OCI-LY1 (cell line): ENCODE measurements around the gene MYBPHL.

ENCODE experiments used
- H2AFZ ChIP-seq: fragments of 200-600 bp; sonication (generic), shearing (Covaris generic); 2 replicates; pipeline ENCODE4 v1.6.0; 2014; ENCODE audit warnings: antibody characterized with exemption, mild to moderate bottlenecking, low read length
- H3F3A ChIP-seq: fragments of 200-600 bp; sonication (generic), shearing (Covaris generic); 2 replicates; pipeline ENCODE4 v1.6.0; 2014; ENCODE audit warnings: mild to moderate bottlenecking, antibody characterized with exemption, low read length, moderate library complexity; ENCODE audit not compliant: insufficient read depth
- H3K27ac ChIP-seq: fragments of 200-600 bp; sonication (generic); 2 replicates; pipeline ENCODE4 v1.5.1; 2014; ENCODE audit warnings: low read length, mixed run types, mild to moderate bottlenecking, low read depth; ENCODE audit not compliant: poor library complexity, severe bottlenecking
- H3K27me3 ChIP-seq: fragments of 200-600 bp; sonication (generic); 2 replicates; pipeline ENCODE4 v1.6.0; 2014; ENCODE audit warnings: antibody characterized with exemption, mild to moderate bottlenecking, low read length, moderate library complexity; ENCODE audit not compliant: insufficient read depth
- H3K36me3 ChIP-seq: fragments of 200-600 bp; sonication (generic); 2 replicates; pipeline ENCODE4 v1.6.1; 2014; ENCODE audit warnings: mild to moderate bottlenecking, antibody characterized with exemption, low read length, moderate library complexity, mixed read lengths; ENCODE audit not compliant: insufficient read depth
- H3K4me1 ChIP-seq: fragments of 200-600 bp; sonication (generic); 2 replicates; pipeline ENCODE4 v1.5.1; 2014; ENCODE audit warnings: mild to moderate bottlenecking, low read length, moderate library complexity; ENCODE audit not compliant: insufficient read depth, severe bottlenecking
- H3K4me2 ChIP-seq: fragments of 200-600 bp; sonication (generic), shearing (Covaris generic); 2 replicates; pipeline ENCODE4 v1.6.1; 2014; ENCODE audit warnings: low read length
- H3K4me3 ChIP-seq: fragments of 200-600 bp; sonication (generic); 2 replicates; pipeline ENCODE4 v1.5.1; 2014; ENCODE audit warnings: low read length, low read depth, mild to moderate bottlenecking, mixed read lengths; ENCODE audit not compliant: poor library complexity, severe bottlenecking
- H3K79me2 ChIP-seq: fragments of 200-600 bp; shearing (Covaris generic); 2 replicates; pipeline ENCODE4 v1.6.1; 2016; ENCODE audit warnings: mixed run types, low read length, mixed read lengths; ENCODE audit not compliant: insufficient read depth
- H3K9ac ChIP-seq: fragments of 200-600 bp; sonication (generic), shearing (Covaris generic); 2 replicates; pipeline ENCODE4 v1.6.1; 2014; ENCODE audit warnings: mild to moderate bottlenecking, low read length, mixed read lengths
- H3K9me2 ChIP-seq: fragments of 200-600 bp; sonication (generic), shearing (Covaris generic); 2 replicates; pipeline ENCODE4 v1.6.1; 2014; ENCODE audit warnings: low read depth, mild to moderate bottlenecking, low read length, mixed read lengths
- H3K9me3 ChIP-seq: fragments of 200-600 bp; shearing (Covaris generic); 2 replicates; pipeline ENCODE4 v1.6.1; 2014; ENCODE audit warnings: low read length, mixed read lengths
- H4K20me1 ChIP-seq: fragments of 200-600 bp; sonication (generic), shearing (Covaris generic); 2 replicates; pipeline ENCODE4 v1.6.0; 2016; ENCODE audit warnings: mild to moderate bottlenecking, low read length; ENCODE audit not compliant: insufficient read depth
- EZH2 ChIP-seq: fragments of 200-600 bp; sonication (generic), shearing (Covaris generic); IDR thresholded peaks from 2 replicates; pipeline ENCODE4 v1.8.0; 2017; ENCODE audit warnings: borderline replicate concordance, mixed run types, mild to moderate bottlenecking, antibody characterized with exemption, low read length, moderate library complexity, mixed read lengths
- TF ChIP-seq, protein P1 (sequence below): fragments of 200-600 bp; sonication (generic), shearing (Covaris generic); IDR thresholded peaks from 2 replicates; pipeline ENCODE4 v1.5.1; 2017; ENCODE audit warnings: mild to moderate bottlenecking, antibody characterized with exemption, low read length, moderate library complexity, mixed read lengths

MYBPHL gene

GRCh38 chr1:109270623-109271317, 36.0 kb downstream of the MYBPHL start:
- no peaks in the 10 kb centered on the region for H3K9me3 ChIP-seq
- no peak for TF ChIP-seq EZH2
- TF ChIP-seq, protein P1, sequence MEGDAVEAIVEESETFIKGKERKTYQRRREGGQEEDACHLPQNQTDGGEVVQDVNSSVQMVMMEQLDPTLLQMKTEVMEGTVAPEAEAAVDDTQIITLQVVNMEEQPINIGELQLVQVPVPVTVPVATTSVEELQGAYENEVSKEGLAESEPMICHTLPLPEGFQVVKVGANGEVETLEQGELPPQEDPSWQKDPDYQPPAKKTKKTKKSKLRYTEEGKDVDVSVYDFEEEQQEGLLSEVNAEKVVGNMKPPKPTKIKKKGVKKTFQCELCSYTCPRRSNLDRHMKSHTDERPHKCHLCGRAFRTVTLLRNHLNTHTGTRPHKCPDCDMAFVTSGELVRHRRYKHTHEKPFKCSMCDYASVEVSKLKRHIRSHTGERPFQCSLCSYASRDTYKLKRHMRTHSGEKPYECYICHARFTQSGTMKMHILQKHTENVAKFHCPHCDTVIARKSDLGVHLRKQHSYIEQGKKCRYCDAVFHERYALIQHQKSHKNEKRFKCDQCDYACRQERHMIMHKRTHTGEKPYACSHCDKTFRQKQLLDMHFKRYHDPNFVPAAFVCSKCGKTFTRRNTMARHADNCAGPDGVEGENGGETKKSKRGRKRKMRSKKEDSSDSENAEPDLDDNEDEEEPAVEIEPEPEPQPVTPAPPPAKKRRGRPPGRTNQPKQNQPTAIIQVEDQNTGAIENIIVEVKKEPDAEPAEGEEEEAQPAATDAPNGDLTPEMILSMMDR: no peak
- no peak overlapping the region for H2AFZ ChIP-seq
- H3K27me3 ChIP-seq: peaks cover 10% of the 10 kb centered on the region; the same call in 1 of the 2 replicates
- no peaks in the 10 kb centered on the region for H3K79me2 ChIP-seq
- no peaks in the 10 kb centered on the region; the same call in 1 of the 2 replicates for H3K36me3 ChIP-seq
- H3K4me1 ChIP-seq: no peaks in the 10 kb centered on the region
- H3F3A ChIP-seq: no peaks in the 10 kb centered on the region
- no peaks in the 10 kb centered on the region for H4K20me1 ChIP-seq
- no peak overlapping the region for H3K4me3 ChIP-seq
- H3K4me2 ChIP-seq: no peak overlapping the region
- H3K27ac ChIP-seq: no peak overlapping the region
- no peak overlapping the region for H3K9ac ChIP-seq
- H3K9me2 ChIP-seq: no peaks in the 10 kb centered on the region

GRCh38 chr1:109269981-109270622, 36.7 kb downstream of the MYBPHL start:
- Histone ChIP-seq H3K4me2 (no peak overlapping the region), H3K27ac (no peak overlapping the region), H3K9me2 (no peaks in the 10 kb centered on the region), H3K36me3 (no peaks in the 10 kb centered on the region; the same call in 1 of the 2 replicates), H3K9me3 (no peaks in the 10 kb centered on the region), H3K9ac (no peak overlapping the region), H3K4me3 (no peak overlapping the region), H3K27me3 (peaks cover 10% of the 10 kb centered on the region; the same call in 1 of the 2 replicates), H4K20me1 (no peaks in the 10 kb centered on the region), H3K79me2 (no peaks in the 10 kb centered on the region), H2AFZ (no peak overlapping the region), H3K4me1 (no peaks in the 10 kb centered on the region), H3F3A (no peaks in the 10 kb centered on the region)
- TF ChIP-seq EZH2: no peak
- TF ChIP-seq, protein P1: no peak

DNA sequence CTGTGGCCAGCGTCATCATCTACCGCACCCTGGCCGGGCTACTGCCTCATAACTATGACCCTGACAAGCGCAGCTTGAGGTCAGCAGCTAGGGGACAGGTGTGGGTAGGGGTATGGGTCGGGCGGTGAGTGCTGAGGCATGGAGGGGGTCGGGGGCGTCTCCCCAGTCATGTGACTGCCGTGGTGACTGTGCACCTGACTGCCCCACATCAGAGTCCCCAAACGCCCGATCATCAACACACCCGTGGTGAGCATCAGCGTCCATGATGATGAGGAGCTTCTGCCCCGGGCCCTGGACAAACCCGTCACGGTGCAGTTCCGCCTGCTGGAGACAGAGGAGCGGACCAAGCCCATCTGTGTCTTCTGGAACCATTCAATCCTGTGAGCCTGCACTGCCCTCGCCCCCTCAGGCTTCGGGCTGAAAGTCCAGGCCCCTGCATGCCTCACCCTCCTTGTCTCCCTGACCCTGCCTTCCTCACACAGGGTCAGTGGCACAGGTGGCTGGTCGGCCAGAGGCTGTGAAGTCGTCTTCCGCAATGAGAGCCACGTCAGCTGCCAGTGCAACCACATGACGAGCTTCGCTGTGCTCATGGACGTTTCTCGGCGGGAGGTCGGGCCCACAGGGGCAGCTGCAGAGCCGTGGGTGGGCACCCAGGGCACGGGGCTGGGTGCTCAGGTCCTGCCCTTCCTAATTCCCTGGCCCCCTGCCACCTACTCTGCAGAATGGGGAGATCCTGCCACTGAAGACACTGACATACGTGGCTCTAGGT, 37.4 kb downstream of the MYBPHL start:
- Histone ChIP-seq H3K79me2 (no peaks in the 10 kb centered on the region), H3F3A (no peaks in the 10 kb centered on the region), H3K4me3 (no peak overlapping the region), H4K20me1 (no peaks in the 10 kb centered on the region), H3K9ac (no peak overlapping the region), H3K36me3 (no peaks in the 10 kb centered on the region; the same call in 1 of the 2 replicates), H2AFZ (no peak overlapping the region), H3K27ac (no peak overlapping the region), H3K9me3 (no peaks in the 10 kb centered on the region), H3K9me2 (no peaks in the 10 kb centered on the region), H3K4me2 (no peak overlapping the region), H3K4me1 (no peaks in the 10 kb centered on the region), H3K27me3 (peaks cover 7% of the 10 kb centered on the region; the same call in 1 of the 2 replicates)
- TF ChIP-seq, protein P1: no peak
- TF ChIP-seq EZH2: no peak
